Endothelial cell of umbilical vein (primary cell): ENCODE measurements around the gene PTPN2. TPM values are rescaled to one million over a fixed set of nuclear protein-coding genes. Genes with fewer than 3 reads are reported as not detected.

Source experiments
- BruUV-seq: library from RNA; stranded (reverse); fragments of 400-500 nt; replicated peaks from 2 replicates; lab custom pipeline; 2021; lab: Mats Ljungman, UMichigan
- CTCF ChIA-PET: fragments of 300-600, 350-600 bp; sonication (Branson Sonifier 250); formaldehyde crosslinking; loops from one replicate; lab custom pipeline; 2021; ENCODE audit warnings: antibody characterized with exemption, inconsistent platforms; lab: Charles Lee
- POLR2A ChIA-PET: fragments of 300-600, 350-600 bp; sonication (Branson Sonifier 250); formaldehyde crosslinking; loops from one replicate; lab custom pipeline; 2021; ENCODE audit warnings: antibody characterized with exemption, inconsistent platforms; lab: Charles Lee
- DNase-seq: peaks from one replicate; pipeline ENCODE4 v3.0.0-alpha.2; 2011; ENCODE audit warnings: low read depth, low spot score
- FAIRE-seq: peaks from 2 replicates; lab custom pipeline; 2011; peaks lifted over from hg19 to GRCh38; lab: Jason Lieb, UNC
- H2AFZ ChIP-seq: 2 replicates; pipeline ENCODE4 v1.6.0; 2012; ENCODE audit warnings: low read depth, low read length, control low read depth, inconsistent platforms
- H3K27ac ChIP-seq: 2 replicates; pipeline ENCODE4 v1.5.1; 2011; ENCODE audit warnings: low read depth, mild to moderate bottlenecking, control low read depth, low read length, moderate library complexity; ENCODE audit not compliant: insufficient read depth
- H3K27me3 ChIP-seq, 2 experiments: 2 replicates each; pipeline versions ENCODE4 v1.6.0 to v1.6.1; 2011; ENCODE audit warnings: low read length in 2 of 2, mixed read lengths in 1 of 2; ENCODE audit not compliant: control insufficient read depth in 2 of 2, insufficient read depth in 2 of 2
- H3K36me3 ChIP-seq, 2 experiments: 2 replicates in 1 of 2; 3 replicates in 1 of 2; pipeline ENCODE4 v1.5.1; 2011; ENCODE audit warnings: low read length in 2 of 2, mild to moderate bottlenecking in 1 of 2, moderate library complexity in 1 of 2; ENCODE audit not compliant: control insufficient read depth in 2 of 2, insufficient read depth in 2 of 2; ENCODE audit errors: extremely low read depth in 1 of 2
- H3K4me1 ChIP-seq: 3 replicates; pipeline ENCODE4 v1.5.1; 2011; ENCODE audit warnings: mild to moderate bottlenecking, low read length; ENCODE audit not compliant: control insufficient read depth, insufficient read depth; ENCODE audit errors: extremely low read depth
- H3K4me2 ChIP-seq: 2 replicates; pipeline ENCODE4 v1.6.1; 2011; ENCODE audit warnings: low read length, control low read depth, mixed read lengths; ENCODE audit not compliant: insufficient read depth
- H3K4me3 ChIP-seq, 3 experiments: fragments of 200-600 bp in 1 of 3; sonication (generic), shearing (Covaris generic) in 1 of 3; replicated peaks in 1 of 3; 2 replicates each; pipeline ENCODE4 v1.5.1; 2011 to 2016; ENCODE audit warnings: control low read depth in 3 of 3, low read length in 3 of 3, mild to moderate bottlenecking in 2 of 3, inconsistent platforms in 1 of 3, low read depth in 1 of 3, moderate library complexity in 1 of 3; ENCODE audit not compliant: insufficient read depth in 1 of 3
- H3K79me2 ChIP-seq: 2 replicates; pipeline ENCODE4 v1.6.0; 2012; ENCODE audit warnings: low read length, inconsistent platforms; ENCODE audit not compliant: control insufficient read depth, insufficient read depth
- H3K9ac ChIP-seq: replicated peaks from 2 replicates; pipeline ENCODE3; 2011; ENCODE audit warnings: low read length, control low read depth; ENCODE audit not compliant: insufficient read depth; ENCODE audit errors: extremely low read depth
- H3K9me1 ChIP-seq: replicated peaks from 3 replicates; pipeline ENCODE4 v1.6.0; 2011; ENCODE audit warnings: mild to moderate bottlenecking, low read length; ENCODE audit not compliant: control insufficient read depth, insufficient read depth; ENCODE audit errors: extremely low read depth
- H3K9me3 ChIP-seq: replicated peaks from 2 replicates; pipeline ENCODE4 v1.5.1; 2012; ENCODE audit warnings: low read length, inconsistent platforms; ENCODE audit not compliant: control insufficient read depth, insufficient read depth
- H4K20me1 ChIP-seq: replicated peaks from 2 replicates; pipeline ENCODE3; 2011; ENCODE audit warnings: mild to moderate bottlenecking, low read length; ENCODE audit not compliant: control insufficient read depth, insufficient read depth; ENCODE audit errors: extremely low read depth
- CTCF ChIP-seq, 2 donors: IDR thresholded peaks; 1 replicate in 1 of 2; 2 replicates in 1 of 2; pipeline ENCODE4 v1.5.1; 2011; ENCODE audit warnings: low read length in 2 of 2, mild to moderate bottlenecking in 2 of 2, moderate library complexity in 2 of 2, control low read depth in 1 of 2, inconsistent platforms in 1 of 2, low read depth in 1 of 2; ENCODE audit not compliant: insufficient read depth in 1 of 2; ENCODE audit errors: extremely low read depth in 1 of 2
- EZH2 ChIP-seq: IDR thresholded peaks from 2 replicates; pipeline ENCODE4 v1.6.1; 2012; ENCODE audit warnings: borderline replicate concordance, low read depth, mild to moderate bottlenecking, moderate library complexity, low read length, inconsistent platforms; ENCODE audit not compliant: severe bottlenecking
- FOS ChIP-seq: IDR thresholded peaks from 2 replicates; pipeline ENCODE4 v1.6.1; 2011; ENCODE audit warnings: mild to moderate bottlenecking, low read length, moderate library complexity, borderline replicate concordance; ENCODE audit not compliant: insufficient read depth
- GATA2 ChIP-seq: IDR thresholded peaks from 2 replicates; pipeline ENCODE4 v1.7.0; 2011; ENCODE audit warnings: low read depth, mild to moderate bottlenecking, moderate library complexity, mixed read lengths, low read length; ENCODE audit not compliant: insufficient read length, insufficient read depth
- JUN ChIP-seq: IDR thresholded peaks from 2 replicates; pipeline ENCODE4 v1.6.1; 2011; ENCODE audit warnings: borderline replicate concordance, low read depth; ENCODE audit not compliant: insufficient read length, insufficient read depth
- MYC ChIP-seq: IDR thresholded peaks from one replicate; pipeline ENCODE4 v1.6.1; 2011; ENCODE audit warnings: mild to moderate bottlenecking, low read depth, low read length
- POLR2A ChIP-seq: IDR thresholded peaks from 2 replicates; pipeline ENCODE4 v1.6.1; 2012; ENCODE audit warnings: low read depth, mild to moderate bottlenecking, control low read depth, low read length
- POLR2AphosphoS5 ChIP-seq: IDR thresholded peaks from 2 replicates; pipeline ENCODE4 v1.6.1; 2012; ENCODE audit warnings: low read depth, mild to moderate bottlenecking, control low read depth, low read length, moderate library complexity; ENCODE audit not compliant: insufficient read depth
- dilution Hi-C: fragments of 300-500 bp; cut with MboI; formaldehyde crosslinking; loops from one replicate; pipeline ENCODE4 v1.15.0; 2019; ENCODE audit warnings: low sequenced_read_pairs; ENCODE audit not compliant: extremely low pct_ligation_motif_present
- intact Hi-C: fragments of 100-400 bp; cut with micrococcal nuclease; formaldehyde crosslinking; loops from one replicate; pipeline ENCODE4 v1.10.0; 2022
- polyA plus RNA-seq, 4 experiments: library from polyadenylated mRNA; depleted of rRNA in 3 of 4; stranded (reverse) in 3 of 4; unstranded in 1 of 4; fragments of >200 nt; gene quantifications; 2 replicates each; pipeline versions ENCODE4 v1.2.1 to v1.2.3, GENCODE V29; 2011 to 2012; ENCODE audit warnings: missing spikeins in 1 of 4
- total RNA-seq: library from RNA; stranded (reverse); gene quantifications from 2 replicates; pipeline ENCODE4 v1.2.3, GENCODE V29; 2021
- TF ChIP-seq, protein P1 (sequence below): IDR thresholded peaks from 2 replicates; pipeline ENCODE4 v1.6.1; 2011; ENCODE audit not compliant: insufficient read depth, insufficient read length

The PTPN2 gene
- total and polyA plus RNA-seq, 2 donors (not counting 3 experiments of a cell fraction or from before 2014, with no cell fraction given), result 8.2 to 20.9 TPM

DNA sequence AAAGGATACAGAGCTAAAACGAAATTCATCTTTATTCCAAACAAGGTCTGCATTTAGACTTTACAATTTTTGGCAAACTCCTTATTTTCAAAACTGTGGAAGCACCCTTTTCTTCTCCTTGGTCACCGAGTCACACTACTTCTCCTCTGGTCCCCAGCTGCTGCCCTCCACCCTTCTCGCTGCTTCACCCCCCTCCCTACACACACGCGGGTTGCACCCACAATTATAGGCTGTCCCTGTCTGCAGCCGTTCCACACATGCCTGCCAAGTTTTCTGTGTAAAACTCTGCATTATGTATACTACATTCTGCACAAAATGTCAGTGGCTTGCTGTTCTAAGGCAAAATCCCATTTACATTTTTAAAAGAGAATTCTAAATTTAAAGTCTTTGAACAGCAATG lies 63.5 kb downstream of the PTPN2 start:
- CTCF ChIA-PET, result no interaction called here
- Histone ChIP-seq H3K4me3 (no peak overlapping the region), H3K27me3 (no peaks in the 10 kb centered on the region), H4K20me1 (no peaks in the 10 kb centered on the region), H3K9me1 (no peaks in the 10 kb centered on the region), H3K4me1 (no peaks in the 10 kb centered on the region), H3K4me2 (no peak overlapping the region), H3K27ac (no peak overlapping the region), H3K9ac (no peak overlapping the region), H2AFZ (no peak overlapping the region), H3K9me3 (no peaks in the 10 kb centered on the region), H3K79me2 (no peaks in the 10 kb centered on the region), H3K36me3 (no peaks in the 10 kb centered on the region)
- intact Hi-C loops (no loop called here), dilution Hi-C loops (no loop called here)
- POLR2A ChIA-PET, result no interaction called here
- DNase-seq, result no peak
- no peak for FAIRE-seq
- BruUV-seq, result no TSS peak
- TF ChIP-seq CTCF (IDR thresholded peaks at IDR 0.05; ENCODE audit: extremely low read depth in 1 of 2, insufficient read depth in 1 of 2, low read depth in 1 of 2, low read length in 2 of 2) (no peak), GATA2 (no peak), POLR2AphosphoS5 (no peak), MYC (no peak), JUN (no peak), EZH2 (no peak), FOS (no peak), POLR2A (no peak)
- TF ChIP-seq, protein P1, sequence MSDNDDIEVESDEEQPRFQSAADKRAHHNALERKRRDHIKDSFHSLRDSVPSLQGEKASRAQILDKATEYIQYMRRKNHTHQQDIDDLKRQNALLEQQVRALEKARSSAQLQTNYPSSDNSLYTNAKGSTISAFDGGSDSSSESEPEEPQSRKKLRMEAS, result no peak
